Activated CD8-positive, alpha-beta memory T cell treated with anti-CD3 and anti-CD28 coated beads, Interleukin-2, amount 10 ng/mL, durations not matched to agents 7 days and 5 days (primary cell): Measurements from ENCODE around the gene PTPRG. TPM values are rescaled to one million over a fixed set of nuclear protein-coding genes. Genes with fewer than 3 reads are reported as not detected.

Source experiments
- ATAC-seq: fragments of 150-1000 bp; cut with Tn5 transposase; one replicate; pipeline ENCODE4 v1.10.0; 2021; ENCODE audit warnings: moderate library complexity
- CTCF ChIA-PET: fragments of 350-600 bp; sonication (Branson Sonifier 250); formaldehyde crosslinking; loops from one replicate; lab custom pipeline; 2021; ENCODE audit warnings: antibody characterized with exemption; lab: Charles Lee
- DNase-seq: peaks from one replicate; pipeline ENCODE4 v3.0.0-alpha.2; 2020
- H3K27ac Mint-ChIP-seq: one replicate; pipeline ENCODE4 v1.8.0; 2021; ENCODE audit warnings: mild to moderate bottlenecking, mixed read lengths
- H3K27me3 Mint-ChIP-seq: one replicate; pipeline ENCODE4 v1.8.0; 2021; ENCODE audit warnings: mixed read lengths
- H3K36me3 Mint-ChIP-seq: one replicate; pipeline ENCODE4 v1.8.0; 2021; ENCODE audit warnings: mild to moderate bottlenecking, mixed read lengths
- H3K4me1 Mint-ChIP-seq: one replicate; pipeline ENCODE4 v1.8.0; 2021; ENCODE audit warnings: mixed read lengths
- H3K4me3 Mint-ChIP-seq: one replicate; pipeline ENCODE4 v1.8.0; 2021; ENCODE audit warnings: mild to moderate bottlenecking, moderate library complexity, mixed read lengths
- H3K9me3 Mint-ChIP-seq: one replicate; pipeline ENCODE4 v1.8.0; 2022; ENCODE audit warnings: low read depth, mixed read lengths
- total RNA-seq, 2 experiments: library from RNA; stranded (reverse); gene quantifications; one replicate each; pipeline ENCODE4 v1.2.3, GENCODE V29; 2021

Gene PTPRG
- total RNA-seq, 2 experiments from 2014 or later, result 0.21 TPM; not detected in 1

GRCh38 chr3:61967937-61968336 is 406.6 kb downstream of the PTPRG start:
- Mint-ChIP-seq H3K27ac (no peak overlapping the region), H3K27me3 (no peaks in the 10 kb centered on the region), H3K36me3 (no peaks in the 10 kb centered on the region), H3K4me1 (no peaks in the 10 kb centered on the region), H3K4me3 (no peak overlapping the region), H3K9me3 (peaks cover 3% of the 10 kb centered on the region)
- DNase-seq (no peak), ATAC-seq (no peak)
- CTCF ChIA-PET, result no interaction called here

DNA sequence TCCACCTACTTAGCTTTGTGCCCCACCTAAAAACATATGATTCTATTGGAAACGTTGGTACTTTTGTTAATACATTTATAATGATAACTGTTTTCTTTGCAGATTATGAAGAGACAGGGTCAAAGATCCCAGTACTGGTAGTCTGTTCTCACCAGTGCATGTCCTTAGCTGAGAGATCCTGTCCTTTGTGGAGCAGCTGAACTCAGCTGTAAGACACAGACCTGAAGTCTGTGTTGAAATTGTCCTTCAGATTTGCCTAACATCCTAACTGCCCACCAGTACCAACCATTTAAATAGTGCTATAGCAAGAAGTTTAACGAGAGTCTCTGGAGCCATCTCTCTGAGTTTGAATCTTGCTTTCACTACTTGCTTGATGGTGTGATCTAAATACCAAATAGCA is 413.3 kb downstream of the PTPRG start:
- CTCF ChIA-PET, result no interaction called here

GRCh38 chr3:61975199-61975598 is 413.8 kb downstream of the PTPRG start:
- Mint-ChIP-seq H3K9me3 (peaks cover 3% of the 10 kb centered on the region), H3K27ac (no peak overlapping the region), H3K4me3 (no peak overlapping the region), H3K27me3 (no peaks in the 10 kb centered on the region), H3K36me3 (no peaks in the 10 kb centered on the region), H3K4me1 (no peaks in the 10 kb centered on the region)
- CTCF ChIA-PET, result no interaction called here
- ATAC-seq (no peak), DNase-seq (no peak)

More for the DNA sequence above, 413.3 kb downstream of the PTPRG start:
- no peak overlapping the region for H3K27ac Mint-ChIP-seq
- no peaks in the 10 kb centered on the region for H3K27me3 Mint-ChIP-seq
- no peaks in the 10 kb centered on the region for H3K36me3 Mint-ChIP-seq
- H3K9me3 Mint-ChIP-seq, result peaks cover 3% of the 10 kb centered on the region
- no peak for ATAC-seq
- no peak for DNase-seq
- H3K4me3 Mint-ChIP-seq, result no peak overlapping the region
- H3K4me1 Mint-ChIP-seq, result no peaks in the 10 kb centered on the region

DNA sequence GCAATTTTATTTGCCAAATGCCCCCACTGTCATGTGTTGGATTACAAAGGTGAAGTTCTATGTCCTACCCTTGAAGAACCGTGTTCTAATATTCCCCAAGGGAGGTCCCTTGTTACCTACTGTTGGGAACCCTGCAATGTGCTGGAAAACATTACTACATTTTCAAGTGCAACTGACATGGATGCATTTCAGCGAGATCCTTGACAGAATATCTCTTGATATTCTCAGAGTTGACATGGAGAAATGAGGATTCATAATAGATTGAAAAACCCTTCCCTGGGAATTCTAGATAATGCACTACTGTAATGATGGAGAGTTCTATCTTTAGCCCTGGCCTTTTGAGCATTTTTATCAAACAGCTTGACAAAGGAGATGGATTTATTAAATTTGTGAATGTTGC is 414.6 kb downstream of the PTPRG start:
- H3K27ac Mint-ChIP-seq, result no peak overlapping the region
- no peak for DNase-seq
- no peaks in the 10 kb centered on the region for H3K4me1 Mint-ChIP-seq
- no peak for ATAC-seq
- H3K27me3 Mint-ChIP-seq, result no peaks in the 10 kb centered on the region
- H3K36me3 Mint-ChIP-seq, result no peaks in the 10 kb centered on the region
- peaks cover 3% of the 10 kb centered on the region for H3K9me3 Mint-ChIP-seq
- no peak overlapping the region for H3K4me3 Mint-ChIP-seq
- CTCF ChIA-PET, result no interaction called here

DNA sequence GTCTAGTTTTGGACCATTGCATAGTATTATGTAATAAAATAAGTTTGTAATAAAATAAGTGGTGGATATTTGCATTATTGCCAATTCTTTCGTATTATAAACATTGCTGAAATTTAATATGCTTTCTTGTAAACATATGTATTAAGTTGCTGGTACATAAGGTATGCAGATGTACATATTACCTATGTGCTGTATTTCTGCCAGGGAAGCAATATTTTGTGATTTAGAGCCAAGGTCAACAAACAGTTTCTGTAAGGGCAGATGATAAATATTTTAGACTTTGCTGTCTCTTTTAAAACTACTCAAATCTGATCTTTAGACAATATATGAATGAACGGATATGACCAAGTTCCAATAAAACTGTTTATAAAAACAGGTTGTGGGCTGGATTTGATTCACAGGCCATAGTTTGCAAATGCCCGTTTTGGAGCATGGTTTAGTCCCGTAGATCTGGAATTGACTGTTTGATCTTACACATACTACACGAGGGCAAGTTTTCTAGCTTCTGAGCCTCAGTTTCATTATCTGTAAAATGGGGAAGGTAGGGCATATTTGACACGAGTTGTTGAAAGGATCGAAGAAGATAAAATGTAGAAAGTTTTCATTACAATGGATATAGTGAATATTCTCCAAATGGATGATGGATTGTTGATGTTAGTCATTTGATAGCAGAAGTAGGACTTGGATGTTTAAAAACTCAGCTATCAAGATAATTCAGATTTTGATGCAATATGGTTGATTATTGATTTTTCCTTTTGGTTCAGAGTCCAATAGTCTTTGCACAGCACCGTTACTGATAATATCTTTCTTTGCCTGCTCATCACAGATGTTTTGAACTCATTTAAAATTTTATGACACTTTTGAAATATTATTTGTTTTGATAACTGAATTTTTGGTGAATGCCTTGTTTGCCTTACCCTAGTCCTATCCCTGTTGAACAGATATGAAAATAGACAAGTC is 417.4 kb downstream of the PTPRG start:
- DNase-seq (no peak), ATAC-seq (no peak)
- CTCF ChIA-PET, result no interaction called here
- Mint-ChIP-seq H3K27me3 (no peaks in the 10 kb centered on the region), H3K4me1 (no peaks in the 10 kb centered on the region), H3K4me3 (no peak overlapping the region), H3K27ac (no peak overlapping the region), H3K9me3 (no peaks in the 10 kb centered on the region), H3K36me3 (no peaks in the 10 kb centered on the region)

DNA sequence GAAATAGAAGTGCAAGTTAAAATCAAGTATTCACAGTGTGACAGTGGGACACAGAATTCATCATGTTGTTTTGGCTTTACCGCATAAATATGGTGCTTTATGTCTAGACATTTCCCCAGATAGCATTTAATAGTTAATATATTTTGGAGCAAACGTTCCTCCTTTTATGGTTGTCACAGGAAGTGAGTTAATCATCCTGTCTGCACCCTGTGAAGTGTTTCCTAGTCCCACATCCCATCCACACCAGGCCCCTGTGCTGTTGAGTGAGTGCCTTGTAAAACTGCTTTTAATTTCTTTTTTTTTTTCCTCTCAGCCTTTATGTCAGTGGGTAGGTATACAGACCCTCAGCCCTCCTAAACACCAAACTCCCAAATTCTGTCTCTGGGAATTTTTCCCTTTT is 418.3 kb downstream of the PTPRG start:
- Mint-ChIP-seq H3K27me3 (no peaks in the 10 kb centered on the region), H3K36me3 (no peaks in the 10 kb centered on the region), H3K27ac (no peak overlapping the region), H3K9me3 (no peaks in the 10 kb centered on the region), H3K4me1 (no peaks in the 10 kb centered on the region), H3K4me3 (no peak overlapping the region)
- DNase-seq (no peak), ATAC-seq (no peak)
- CTCF ChIA-PET, result no interaction called here

GRCh38 chr3:61980041-61980440 is 418.7 kb downstream of the PTPRG start:
- CTCF ChIA-PET, result no interaction called here
- H3K36me3 Mint-ChIP-seq, result no peaks in the 10 kb centered on the region
- H3K27me3 Mint-ChIP-seq, result no peaks in the 10 kb centered on the region
- H3K9me3 Mint-ChIP-seq, result no peaks in the 10 kb centered on the region
- DNase-seq (no peak), ATAC-seq (no peak)
- no peak overlapping the region for H3K27ac Mint-ChIP-seq
- H3K4me3 Mint-ChIP-seq, result no peak overlapping the region
- no peaks in the 10 kb centered on the region for H3K4me1 Mint-ChIP-seq

DNA sequence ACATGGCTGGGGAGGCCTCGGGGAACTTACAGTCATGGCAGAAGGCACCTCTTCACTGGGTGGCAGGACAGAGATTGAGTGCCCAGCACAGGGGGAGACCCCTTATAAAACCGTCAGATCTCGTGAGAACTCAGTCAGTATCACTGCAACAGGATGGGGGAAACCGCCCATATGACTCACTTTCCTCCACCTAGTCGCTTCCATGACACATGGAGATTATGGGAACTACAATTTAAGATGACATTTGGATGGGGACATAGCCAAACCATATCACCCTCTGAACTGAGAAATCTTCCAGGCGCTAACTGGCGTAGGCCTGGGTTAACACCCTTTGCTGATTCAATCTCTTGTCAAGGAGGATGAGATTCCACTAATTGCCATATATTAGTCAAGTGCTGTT is 419.7 kb downstream of the PTPRG start:
- Mint-ChIP-seq H3K4me1 (no peaks in the 10 kb centered on the region), H3K36me3 (no peaks in the 10 kb centered on the region), H3K27me3 (no peaks in the 10 kb centered on the region), H3K4me3 (no peak overlapping the region), H3K9me3 (no peaks in the 10 kb centered on the region), H3K27ac (no peak overlapping the region)
- CTCF ChIA-PET, result no interaction called here
- ATAC-seq (no peak), DNase-seq (no peak)

DNA sequence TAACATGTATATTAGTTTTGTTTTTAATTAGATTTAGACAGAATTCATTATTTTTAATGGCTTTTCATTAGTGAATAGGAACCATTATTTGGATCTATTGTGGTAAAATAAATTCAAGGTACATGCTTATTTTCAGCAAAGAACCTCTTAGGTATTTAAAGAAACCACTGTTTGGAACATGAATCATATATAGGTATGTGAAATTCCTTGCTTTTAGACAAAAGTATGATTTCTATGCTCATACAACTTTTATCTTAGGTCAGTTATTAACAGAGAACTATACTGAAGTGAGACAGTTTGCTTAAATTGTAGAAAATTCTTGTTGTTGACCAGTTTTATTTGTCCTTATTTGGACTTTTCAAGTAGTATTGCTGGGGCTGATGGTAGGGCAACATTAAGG is 422.1 kb downstream of the PTPRG start:
- no peak for DNase-seq
- no peak overlapping the region for H3K27ac Mint-ChIP-seq
- no peaks in the 10 kb centered on the region for H3K27me3 Mint-ChIP-seq
- H3K4me3 Mint-ChIP-seq, result no peak overlapping the region
- no peaks in the 10 kb centered on the region for H3K4me1 Mint-ChIP-seq
- ATAC-seq, result no peak
- H3K9me3 Mint-ChIP-seq, result no peaks in the 10 kb centered on the region
- no peaks in the 10 kb centered on the region for H3K36me3 Mint-ChIP-seq
- CTCF ChIA-PET, result no interaction called here

DNA sequence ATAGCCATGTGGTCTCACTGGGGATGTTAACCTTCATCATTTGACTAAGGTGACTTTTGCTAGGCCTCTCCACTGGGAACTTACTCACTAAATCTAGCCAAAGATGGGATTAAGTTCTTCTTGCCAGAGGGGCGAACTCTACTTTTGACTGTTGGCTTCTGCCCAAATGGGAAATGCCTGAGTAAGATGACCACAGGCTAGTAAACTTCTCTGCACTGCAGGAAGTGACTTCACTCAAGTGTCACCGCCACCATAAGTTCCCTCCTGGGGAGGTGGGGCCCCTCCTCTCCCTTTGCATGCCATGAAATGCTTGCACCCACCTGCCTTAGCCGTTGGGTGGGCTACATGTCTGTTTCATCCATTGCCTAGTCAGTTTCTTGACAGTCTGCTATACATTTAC is 423.6 kb downstream of the PTPRG start:
- H3K4me1 Mint-ChIP-seq, result no peaks in the 10 kb centered on the region
- DNase-seq, result no peak
- H3K36me3 Mint-ChIP-seq, result no peaks in the 10 kb centered on the region
- H3K9me3 Mint-ChIP-seq, result no peaks in the 10 kb centered on the region
- no peak overlapping the region for H3K27ac Mint-ChIP-seq
- no peaks in the 10 kb centered on the region for H3K27me3 Mint-ChIP-seq
- no peak overlapping the region for H3K4me3 Mint-ChIP-seq
- ATAC-seq, result no peak
- CTCF ChIA-PET, result no interaction called here

- CTCF ChIA-PET, result no interaction called here
These were observed 425.1 kb downstream of the PTPRG start for GRCh38 chr3:61986473-61986872.

GRCh38 chr3:61989681-61990080 is 428.3 kb downstream of the PTPRG start:
- CTCF ChIA-PET, result no interaction called here
- H3K4me1 Mint-ChIP-seq, result no peaks in the 10 kb centered on the region
- no peaks in the 10 kb centered on the region for H3K27me3 Mint-ChIP-seq
- no peaks in the 10 kb centered on the region for H3K9me3 Mint-ChIP-seq
- H3K4me3 Mint-ChIP-seq, result no peak overlapping the region
- DNase-seq (no peak), ATAC-seq (no peak)
- H3K27ac Mint-ChIP-seq, result no peak overlapping the region
- no peaks in the 10 kb centered on the region for H3K36me3 Mint-ChIP-seq

More at GRCh38 chr3:61986473-61986872, 425.1 kb downstream of the PTPRG start:
- DNase-seq, result no peak
- no peaks in the 10 kb centered on the region for H3K36me3 Mint-ChIP-seq
- H3K9me3 Mint-ChIP-seq, result no peaks in the 10 kb centered on the region
- ATAC-seq, result no peak
- no peak overlapping the region for H3K4me3 Mint-ChIP-seq
- no peaks in the 10 kb centered on the region for H3K27me3 Mint-ChIP-seq
- no peak overlapping the region for H3K27ac Mint-ChIP-seq
- no peaks in the 10 kb centered on the region for H3K4me1 Mint-ChIP-seq

DNA sequence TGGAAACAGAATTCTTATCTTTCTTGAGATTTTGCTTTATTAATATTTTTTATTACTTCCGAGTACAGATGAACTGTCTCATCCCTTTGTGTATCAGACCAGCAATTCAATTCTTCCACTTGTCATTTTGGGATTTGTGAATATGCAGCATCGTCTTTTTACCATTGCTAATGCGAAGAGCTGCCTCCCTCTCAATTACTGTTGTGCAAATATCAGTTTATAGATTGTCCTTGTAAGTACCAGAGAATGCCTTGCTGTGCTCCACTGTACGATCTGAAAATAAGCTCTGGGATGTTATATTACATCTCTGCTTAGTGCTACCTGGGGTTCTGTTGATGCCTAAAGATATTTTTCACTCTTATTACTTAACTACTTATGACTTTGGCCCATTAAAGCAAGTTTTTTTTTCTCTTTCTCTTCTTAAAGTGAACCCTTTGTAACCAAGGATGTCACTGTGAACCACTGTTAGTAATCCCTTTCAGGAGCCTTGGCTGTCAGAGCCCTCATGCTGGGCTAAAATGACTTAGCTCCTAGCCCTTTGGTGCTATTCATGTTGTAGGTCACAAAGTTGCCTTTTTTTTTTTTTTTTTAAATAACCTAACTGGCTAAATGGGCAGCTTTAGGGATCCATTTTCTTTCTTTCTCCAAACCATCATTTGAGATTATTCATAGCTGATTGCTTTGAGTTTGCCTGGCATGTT is 429.1 kb downstream of the PTPRG start:
- H3K4me1 Mint-ChIP-seq, result no peaks in the 10 kb centered on the region

GRCh38 chr3:61991706-61992105 is 430.3 kb downstream of the PTPRG start:
- Mint-ChIP-seq H3K4me1 (no peaks in the 10 kb centered on the region), H3K4me3 (no peak overlapping the region), H3K36me3 (no peaks in the 10 kb centered on the region), H3K9me3 (no peaks in the 10 kb centered on the region), H3K27ac (no peak overlapping the region), H3K27me3 (no peaks in the 10 kb centered on the region)
- CTCF ChIA-PET, result no interaction called here
- DNase-seq, result no peak
- ATAC-seq, result no peak

More for the DNA sequence above, 429.1 kb downstream of the PTPRG start:
- no peak for DNase-seq
- CTCF ChIA-PET, result no interaction called here
- Mint-ChIP-seq H3K4me3 (no peak overlapping the region), H3K9me3 (no peaks in the 10 kb centered on the region), H3K27ac (no peak overlapping the region), H3K27me3 (no peaks in the 10 kb centered on the region), H3K36me3 (no peaks in the 10 kb centered on the region)
- no peak for ATAC-seq
